GM19099 (cell line): ENCODE measurements around the gene ZNF628.
A peak's percentile ranks its signal among the peaks of the same experiment; 100 is the strongest.

Experiments
- POLR2A ChIP-seq: IDR thresholded peaks from 3 replicates; pipeline ENCODE4 v1.6.1; 2011; ENCODE audit warnings: low read depth; ENCODE audit not compliant: insufficient read length; ENCODE audit errors: extremely low read depth

Gene ZNF628

DNA sequence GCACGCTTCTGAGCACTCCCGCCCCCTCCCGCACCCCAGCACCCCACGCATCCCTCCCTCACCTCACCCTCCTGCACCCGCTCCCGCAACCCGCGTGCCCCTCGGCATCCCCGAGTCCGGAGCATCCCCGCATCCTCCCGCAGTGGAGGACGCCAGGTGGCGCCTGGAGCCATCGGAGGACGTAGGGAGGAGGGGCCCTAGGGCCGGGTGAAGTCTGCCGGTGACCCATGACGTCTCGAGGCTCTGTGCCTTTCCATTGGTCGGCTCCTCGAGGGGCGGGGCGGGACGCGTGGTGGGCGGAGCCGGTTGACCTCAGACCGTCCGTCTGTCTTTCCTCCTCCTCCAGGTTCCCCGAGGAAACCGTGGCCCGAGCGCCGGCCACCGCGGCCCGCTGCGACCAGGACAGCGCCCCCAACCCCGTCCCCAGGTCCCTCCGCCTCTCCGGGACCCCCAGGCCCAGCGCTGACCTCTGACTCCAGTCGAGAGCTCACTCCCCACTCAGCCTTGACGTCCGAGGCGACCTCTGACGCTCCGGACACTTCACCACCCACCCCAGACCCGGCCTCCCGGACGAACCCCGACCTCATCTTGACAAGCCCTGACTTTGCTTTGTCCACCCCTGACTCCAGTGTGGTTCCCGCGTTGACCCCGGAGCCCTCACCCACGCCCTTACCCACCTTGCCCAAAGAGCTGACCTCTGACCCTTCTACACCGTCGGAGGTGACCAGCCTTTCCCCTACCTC lies 40.6 kb downstream of the ZNF628 start:
- peak; percentile 44 for TF ChIP-seq POLR2A

DNA sequence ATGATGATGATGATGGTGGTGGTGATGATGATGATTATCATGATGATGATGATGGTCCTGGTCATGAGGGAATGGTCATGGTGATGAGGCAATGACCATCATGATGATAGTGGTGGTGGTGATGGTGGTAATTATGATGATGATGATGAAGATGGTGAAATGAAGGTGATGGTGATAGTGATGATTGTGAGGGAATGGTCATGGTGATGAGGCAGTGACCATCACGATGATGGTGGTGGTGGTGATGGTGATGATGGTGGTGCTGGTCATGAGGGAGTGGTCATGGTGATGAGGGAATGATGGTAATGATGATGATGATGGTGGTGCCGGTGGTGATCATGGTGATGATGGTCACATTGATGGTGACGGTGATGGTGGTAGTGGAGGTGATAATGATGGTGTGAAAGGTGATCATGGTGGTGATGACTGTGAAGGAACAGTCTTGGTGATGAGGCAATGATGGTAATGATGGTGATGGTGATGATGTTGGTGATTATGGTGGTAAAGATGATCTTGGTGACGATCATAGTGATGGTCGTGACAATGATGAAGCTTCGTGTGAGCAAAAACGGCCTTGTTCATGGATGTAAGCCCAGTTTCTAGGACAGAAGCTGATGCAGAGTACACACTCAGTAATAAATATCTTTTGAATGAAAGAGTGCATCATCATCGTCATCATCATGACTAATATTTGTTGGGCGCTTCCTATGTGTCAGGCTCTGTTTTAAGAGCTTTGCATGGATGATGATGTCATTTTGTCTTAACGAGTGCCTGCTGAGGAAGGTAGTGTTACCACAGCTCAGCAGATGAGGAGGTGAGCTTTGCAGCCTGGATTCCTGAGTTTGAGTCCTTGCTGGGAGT lies 43.3 kb downstream of the ZNF628 start:
- TF ChIP-seq POLR2A = no peak

DNA sequence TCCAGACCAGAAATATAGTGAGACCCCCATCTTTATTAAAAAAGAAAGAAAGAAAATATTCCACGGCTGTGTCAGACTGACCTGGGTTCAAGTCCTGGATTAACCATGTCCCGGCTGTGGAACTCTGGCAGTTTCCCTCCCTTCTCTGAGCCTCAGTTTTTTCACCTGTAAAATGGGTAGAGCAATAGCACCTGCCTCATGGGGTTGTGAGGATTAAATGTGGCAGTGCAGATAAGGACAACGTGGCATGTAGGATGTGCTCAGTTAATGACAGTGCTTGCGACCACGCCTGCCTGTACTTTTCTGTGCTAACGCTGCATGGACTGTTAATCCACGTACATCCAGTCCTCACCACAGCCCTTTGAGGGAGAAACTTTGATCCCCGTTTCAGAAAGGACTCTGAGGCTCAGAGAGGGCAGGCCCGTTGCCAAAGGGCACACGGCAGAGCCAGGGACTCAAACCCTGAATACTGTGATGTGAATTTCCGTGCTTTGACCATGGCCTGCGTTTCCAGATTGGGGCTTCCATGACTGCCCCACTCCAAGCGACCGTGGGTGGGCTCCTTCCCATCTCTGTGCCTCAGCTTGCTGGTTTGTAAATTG lies 44.4 kb downstream of the ZNF628 start:
- TF ChIP-seq POLR2A = no peak

DNA sequence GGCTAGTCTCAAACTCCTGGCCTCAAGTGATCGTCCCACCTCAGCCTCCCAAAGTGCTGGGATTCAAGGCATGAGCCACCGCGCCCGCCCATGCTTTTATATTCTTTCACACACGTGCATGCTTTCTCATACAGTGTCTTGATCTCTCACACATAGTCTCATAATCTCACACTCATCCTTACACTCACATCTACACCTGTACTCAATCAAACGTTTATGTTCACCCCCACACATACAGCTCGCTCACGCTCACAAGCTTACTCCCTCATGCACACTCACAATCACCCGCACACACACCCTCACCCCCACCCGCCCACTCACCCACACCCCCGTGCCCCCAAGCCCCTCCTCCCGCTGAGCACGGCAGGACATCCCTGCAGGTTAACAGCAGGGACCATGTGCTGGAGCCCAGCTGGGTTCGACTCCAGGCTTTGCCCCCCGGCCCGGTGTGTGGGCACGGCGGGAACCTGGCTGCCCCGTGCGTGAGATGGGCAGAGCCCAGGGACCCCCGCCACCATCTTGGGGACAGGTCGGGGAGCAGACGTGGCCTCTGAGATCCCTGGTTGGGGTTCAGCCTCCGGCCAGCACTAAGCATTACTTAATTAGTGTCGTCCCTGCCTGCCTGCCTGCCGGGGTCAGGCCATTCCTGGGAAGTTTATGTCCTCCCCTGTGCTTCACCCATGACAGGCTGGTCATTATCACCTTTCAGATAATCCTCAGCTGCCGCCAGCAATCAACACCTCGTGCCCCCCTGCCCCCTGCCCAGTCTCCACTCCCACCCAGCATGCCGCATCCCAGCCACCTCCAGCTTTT lies 49.1 kb downstream of the ZNF628 start:
- TF ChIP-seq POLR2A = no peak

DNA sequence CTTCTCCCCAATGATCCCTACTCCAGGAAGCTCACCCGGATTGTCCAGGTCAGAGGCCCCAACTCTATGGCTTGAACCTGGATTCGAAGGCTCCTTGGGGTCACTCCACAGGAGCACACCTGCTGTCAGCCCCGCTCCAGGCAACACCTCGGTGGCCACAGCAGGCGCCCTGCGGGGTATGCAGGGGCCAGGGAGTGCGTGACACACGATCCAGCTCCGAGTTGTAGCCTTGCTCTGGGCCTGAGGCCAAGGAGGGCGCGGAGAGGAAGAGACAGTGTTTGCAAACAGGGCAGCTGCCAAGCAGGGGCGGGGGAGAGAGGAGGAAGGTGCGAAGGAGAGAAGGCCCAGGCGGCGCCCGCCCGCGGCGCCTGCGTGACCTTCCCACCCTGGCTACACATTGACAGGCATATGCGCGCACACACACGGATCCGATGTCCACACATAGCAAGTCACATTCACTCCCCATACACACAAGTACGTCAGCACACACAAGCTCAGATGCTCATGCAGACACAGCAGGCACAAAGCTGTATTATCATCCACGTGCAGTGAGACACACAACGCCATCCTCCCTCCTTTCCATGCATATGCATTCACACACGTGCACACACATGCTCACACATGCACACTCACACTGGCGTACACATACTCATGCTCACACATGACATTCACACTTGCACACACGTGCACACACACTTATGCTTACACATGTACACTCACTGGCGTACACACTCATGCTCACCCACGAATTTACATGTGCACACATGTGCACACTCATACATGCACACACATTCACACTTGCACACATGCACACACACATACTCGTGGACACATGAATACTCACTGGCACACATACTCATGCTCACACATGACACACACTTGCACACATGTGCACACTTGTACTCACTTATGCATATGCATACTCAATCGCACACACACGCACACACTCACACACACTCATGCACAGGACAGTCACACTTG lies 50.1 kb downstream of the ZNF628 start:
- no peak for TF ChIP-seq POLR2A

DNA sequence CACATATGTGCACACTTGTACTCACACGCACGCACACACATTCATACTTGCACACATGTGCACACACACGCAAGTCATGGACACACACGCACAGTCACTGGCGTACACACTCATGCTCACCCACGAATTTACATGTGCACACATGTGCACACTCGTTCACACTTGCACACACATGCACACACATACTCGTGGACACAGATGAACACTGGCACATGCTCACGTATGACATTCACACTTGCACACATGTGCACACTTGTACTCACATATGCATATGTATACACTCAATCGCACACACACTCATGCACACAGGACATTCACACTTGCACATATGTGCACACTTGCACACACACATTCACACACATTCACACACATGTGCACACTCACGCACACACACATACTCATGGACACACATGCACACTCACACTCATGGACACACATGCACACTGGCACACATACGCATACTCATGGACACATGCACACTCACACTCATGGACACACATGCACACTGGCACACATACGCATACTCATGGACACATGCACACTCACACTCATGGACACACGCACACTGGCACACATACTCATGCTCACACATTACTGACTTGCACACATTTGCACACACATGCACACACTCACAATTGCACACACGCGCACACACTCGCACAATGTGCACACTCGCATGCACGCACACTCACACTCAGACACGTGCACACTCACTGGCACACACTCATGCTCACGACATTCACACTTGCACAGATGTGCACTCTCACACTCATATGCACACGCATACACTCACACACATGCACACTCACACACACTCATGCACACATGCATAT lies 51.0 kb downstream of the ZNF628 start:
- no peak for TF ChIP-seq POLR2A

DNA sequence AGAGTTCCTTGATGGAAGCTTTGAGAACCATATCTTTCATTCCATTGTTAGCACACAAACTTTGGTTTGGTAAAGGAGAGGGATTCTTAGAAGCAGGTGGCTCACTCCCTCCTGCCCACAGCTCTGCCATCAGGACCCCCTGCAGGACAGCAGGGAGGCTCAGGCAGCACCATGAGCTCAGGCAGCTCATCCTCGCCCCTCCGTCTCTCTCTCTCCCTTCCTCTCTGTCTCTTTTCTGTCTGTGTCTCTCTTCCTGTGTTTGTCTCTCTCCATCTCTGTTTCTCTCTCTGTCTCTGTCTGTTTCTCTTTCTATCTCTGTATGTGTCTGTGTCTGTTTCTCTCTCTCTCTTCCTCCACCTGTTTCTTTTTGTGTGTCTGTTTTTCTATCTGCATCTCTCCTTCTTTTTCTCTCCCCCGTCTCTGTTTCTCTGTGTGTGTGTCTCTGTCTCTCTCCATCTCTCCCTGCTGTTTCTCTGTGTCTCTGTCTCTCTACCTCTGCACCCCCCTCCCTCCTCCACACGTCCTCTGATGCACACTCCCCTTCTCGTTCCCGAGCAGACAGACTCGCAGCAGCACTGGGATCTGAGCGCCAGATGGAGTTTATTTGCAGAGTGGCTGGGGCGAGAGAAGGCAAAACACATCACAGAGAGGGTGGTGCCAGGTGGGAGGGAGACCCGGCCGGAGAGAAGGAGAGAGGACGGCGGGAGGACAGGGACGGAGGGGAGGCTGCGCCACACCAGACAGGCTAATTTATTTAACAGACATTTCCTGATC lies 51.8 kb downstream of the ZNF628 start:
- TF ChIP-seq POLR2A = no peak

DNA sequence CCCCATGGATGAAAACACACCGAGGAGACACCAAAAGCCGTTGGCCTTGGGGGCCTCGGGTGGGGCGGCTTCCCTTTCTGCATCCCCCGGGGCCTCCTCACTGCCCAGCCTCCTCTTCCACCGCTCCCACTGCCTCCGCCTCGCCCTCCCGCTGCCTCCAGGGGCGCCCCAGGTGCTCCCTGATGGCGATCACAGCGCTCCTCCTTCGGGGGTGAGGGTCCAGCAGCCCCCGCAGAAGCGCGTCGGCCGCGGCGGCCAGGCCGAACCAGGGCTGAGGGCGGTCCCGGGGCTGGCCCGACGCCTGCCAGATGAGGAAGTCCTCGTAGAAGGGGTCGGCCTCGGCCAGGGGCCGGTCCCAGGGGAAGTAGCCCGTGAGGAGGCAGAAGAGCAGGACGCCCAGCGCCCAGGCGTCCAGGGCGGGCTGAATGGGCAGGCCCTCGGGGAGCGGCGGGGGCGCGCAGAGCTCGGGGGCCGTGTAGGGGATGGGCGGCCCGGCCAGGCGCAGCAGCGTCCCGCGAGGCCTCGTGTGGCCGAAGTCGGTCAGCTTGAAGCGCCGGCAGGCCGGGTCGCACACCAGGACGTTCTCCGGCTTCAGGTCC lies 53.3 kb downstream of the ZNF628 start:
- TF ChIP-seq POLR2A = no peak

DNA sequence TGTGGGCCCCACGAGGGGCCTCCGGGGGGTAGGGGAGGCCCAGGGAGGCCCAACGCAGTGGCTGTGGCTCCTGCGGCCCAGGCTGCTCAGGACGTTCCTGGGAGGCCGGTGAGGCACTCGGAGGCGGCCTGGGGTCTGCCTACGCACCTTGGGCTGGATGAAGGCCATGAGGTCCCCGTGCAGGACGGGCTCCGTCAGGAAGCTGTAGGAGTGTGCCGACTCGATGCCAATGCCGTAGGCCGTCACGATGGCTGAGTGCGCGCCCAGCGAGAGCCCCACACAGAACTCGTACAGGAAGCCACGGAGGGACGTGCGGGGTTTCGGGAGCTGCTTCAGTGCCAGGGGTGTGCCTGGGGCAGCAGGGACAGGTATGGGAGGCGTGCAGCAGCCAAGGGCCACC lies 54.6 kb downstream of the ZNF628 start:
- TF ChIP-seq POLR2A = no peak
